HepG2 (cell line): ENCODE results near the gene SECTM1. TPM values are rescaled to one million over a fixed set of nuclear protein-coding genes. Genes with fewer than 3 reads are reported as not detected.

Source experiments
- ATF7-NPFF ChIP-seq: sonication (generic); formaldehyde crosslinking; IDR thresholded peaks from 2 replicates; pipeline ENCODE4 v1.8.1; 2023; ENCODE audit warnings: mild to moderate bottlenecking, low read depth, missing genetic modification reagents, moderate library complexity
- ATM ChIP-seq: fragments of 450-650 bp; IDR thresholded peaks from 2 replicates; pipeline ENCODE4 v1.7.1; 2017; ENCODE audit warnings: mild to moderate bottlenecking, borderline replicate concordance
- BCL3 ChIP-seq: sonication (generic); formaldehyde crosslinking; IDR thresholded peaks from 2 replicates; pipeline ENCODE4 v1.5.1; 2020; ENCODE audit warnings: mild to moderate bottlenecking, missing genetic modification reagents, moderate library complexity
- ELF4 ChIP-seq: sonication (generic); formaldehyde crosslinking; IDR thresholded peaks from 2 replicates; pipeline ENCODE4 v1.5.0; 2020; ENCODE audit warnings: missing genetic modification reagents, mild to moderate bottlenecking, moderate library complexity, borderline replicate concordance
- KDM4B ChIP-seq: sonication (generic); formaldehyde crosslinking; IDR thresholded peaks from 2 replicates; pipeline ENCODE4 v1.4.0; 2020; ENCODE audit warnings: missing genetic modification reagents
- KDM5B ChIP-seq: sonication (generic); formaldehyde crosslinking; IDR thresholded peaks from 2 replicates; pipeline ENCODE4 v1.4.0; 2020; ENCODE audit warnings: missing genetic modification reagents, mild to moderate bottlenecking, borderline replicate concordance
- MIER2 ChIP-seq: IDR thresholded peaks from 2 replicates; pipeline ENCODE4 v1.6.1; 2016; ENCODE audit warnings: missing biosample characterization, missing genetic modification reagents
- NR2C2 ChIP-seq: sonication (generic); formaldehyde crosslinking; IDR thresholded peaks from 2 replicates; pipeline ENCODE4 v1.4.0; 2020; ENCODE audit warnings: missing genetic modification reagents, mild to moderate bottlenecking, moderate library complexity, borderline replicate concordance
- SNRNP70 ChIP-seq: fragments of 200-400 bp; formaldehyde crosslinking; IDR thresholded peaks from 2 replicates; pipeline ENCODE4 v1.6.1; 2017; ENCODE audit warnings: mild to moderate bottlenecking, low read depth, low read length, moderate library complexity
- THAP11 ChIP-seq: IDR thresholded peaks from 2 replicates; pipeline ENCODE4 v1.6.1; 2016; ENCODE audit warnings: missing biosample characterization, missing genetic modification reagents
- THYN1 ChIP-seq: sonication (generic); formaldehyde crosslinking; IDR thresholded peaks from 2 replicates; pipeline ENCODE4 v1.8.1; 2023; ENCODE audit warnings: low read depth, mild to moderate bottlenecking, moderate library complexity, missing genetic modification reagents, borderline replicate concordance
- XRCC5 ChIP-seq: fragments of 200-400 bp; formaldehyde crosslinking; optimal IDR thresholded peaks from 2 replicates; pipeline ENCODE3; 2017; ENCODE audit warnings: mild to moderate bottlenecking, low read length
- ZNF224 ChIP-seq: sonication (generic); formaldehyde crosslinking; IDR thresholded peaks from 2 replicates; pipeline ENCODE4 v1.5.0; 2020; ENCODE audit warnings: mild to moderate bottlenecking, missing genetic modification reagents
- ZNF280B ChIP-seq: sonication (generic); formaldehyde crosslinking; IDR thresholded peaks from 2 replicates; pipeline ENCODE4 v1.5.0; 2020; ENCODE audit warnings: missing genetic modification reagents, mild to moderate bottlenecking, borderline replicate concordance
- ZNF333 ChIP-seq: sonication (generic); formaldehyde crosslinking; IDR thresholded peaks from 2 replicates; pipeline ENCODE4 v1.4.0; 2020; ENCODE audit warnings: mild to moderate bottlenecking, missing genetic modification reagents, borderline replicate concordance
- ZNF598 ChIP-seq: sonication (generic); formaldehyde crosslinking; IDR thresholded peaks from 2 replicates; pipeline ENCODE4 v1.5.1; 2020; ENCODE audit warnings: mild to moderate bottlenecking, missing genetic modification reagents, borderline replicate concordance
- ZNF629 ChIP-seq: sonication (generic); formaldehyde crosslinking; conservative IDR thresholded peaks from 2 replicates; pipeline ENCODE4 v1.5.0; 2020; ENCODE audit warnings: missing genetic modification reagents
- ZNF709 ChIP-seq: sonication (generic); formaldehyde crosslinking; IDR thresholded peaks from 2 replicates; pipeline ENCODE4 v1.5.0; 2020; ENCODE audit warnings: mild to moderate bottlenecking, missing genetic modification reagents
- ZSCAN30 ChIP-seq: sonication (generic); formaldehyde crosslinking; IDR thresholded peaks from 2 replicates; pipeline ENCODE4 v1.5.0; 2020; ENCODE audit warnings: mild to moderate bottlenecking, missing genetic modification reagents
- polyA plus RNA-seq, 8 experiments: library from polyadenylated mRNA; depleted of rRNA in 3 of 8; stranded (reverse) in 7 of 8; unstranded in 1 of 8; fragments of >200 nt; fragmentation: Illumina TruSeq in 4 of 8; extraction: Trizol in 4 of 8; gene quantifications; 2 replicates each; pipeline versions ENCODE4 v1.2.1 to v1.2.3, GENCODE V29; 2011 to 2016; ENCODE audit warnings: low read depth in 4 of 8, missing spikeins in 1 of 8, mixed read lengths in 1 of 8; ENCODE audit not compliant: insufficient read depth in 1 of 8
- total RNA-seq, 5 experiments: library from RNA; depleted of rRNA; stranded (reverse); fragments of >200 nt; fragmentation: Illumina TruSeq; extraction: Trizol; gene quantifications; 2 replicates each; pipeline ENCODE4 v1.2.3, GENCODE V29; 2016; ENCODE audit warnings: low read depth in 1 of 5
- TF ChIP-seq, protein P1 (sequence below): sonication (generic); formaldehyde crosslinking; IDR thresholded peaks from 2 replicates; pipeline ENCODE4 v1.4.0; 2020; ENCODE audit warnings: missing genetic modification reagents
- TF ChIP-seq, protein P2 (sequence below): IDR thresholded peaks from 2 replicates; pipeline ENCODE4 v1.6.1; 2016; ENCODE audit warnings: mild to moderate bottlenecking, missing biosample characterization, missing genetic modification reagents

Gene SECTM1
- total and polyA plus RNA-seq, 2 of the 13 experiments (the other 11 are each of a cell fraction or from before 2014, with no cell fraction given) = 3.5 to 5.3 TPM

- TF ChIP-seq, protein P1, sequence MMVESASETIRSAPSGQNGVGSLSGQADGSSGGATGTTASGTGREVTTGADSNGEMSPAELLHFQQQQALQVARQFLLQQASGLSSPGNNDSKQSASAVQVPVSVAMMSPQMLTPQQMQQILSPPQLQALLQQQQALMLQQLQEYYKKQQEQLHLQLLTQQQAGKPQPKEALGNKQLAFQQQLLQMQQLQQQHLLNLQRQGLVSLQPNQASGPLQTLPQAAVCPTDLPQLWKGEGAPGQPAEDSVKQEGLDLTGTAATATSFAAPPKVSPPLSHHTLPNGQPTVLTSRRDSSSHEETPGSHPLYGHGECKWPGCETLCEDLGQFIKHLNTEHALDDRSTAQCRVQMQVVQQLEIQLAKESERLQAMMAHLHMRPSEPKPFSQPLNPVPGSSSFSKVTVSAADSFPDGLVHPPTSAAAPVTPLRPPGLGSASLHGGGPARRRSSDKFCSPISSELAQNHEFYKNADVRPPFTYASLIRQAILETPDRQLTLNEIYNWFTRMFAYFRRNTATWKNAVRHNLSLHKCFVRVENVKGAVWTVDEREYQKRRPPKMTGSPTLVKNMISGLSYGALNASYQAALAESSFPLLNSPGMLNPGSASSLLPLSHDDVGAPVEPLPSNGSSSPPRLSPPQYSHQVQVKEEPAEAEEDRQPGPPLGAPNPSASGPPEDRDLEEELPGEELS (CRISPR knock-in tag) = no peak
- TF ChIP-seq THAP11 (CRISPR knock-in tag) = no peak; the same call in none of the 2 replicates
- no peak for TF ChIP-seq ZNF709
- no peak for TF ChIP-seq KDM4B
- TF ChIP-seq MIER2 (CRISPR knock-in tag) = peak; percentile 51; the same call in 1 of the 2 replicates
- peak; percentile 44; the same call in 1 of the 2 replicates for TF ChIP-seq BCL3 (CRISPR knock-in tag)
- TF ChIP-seq ATM = no peak
- no peak for TF ChIP-seq ELF4 (CRISPR knock-in tag)
- TF ChIP-seq ATF7-NPFF (CRISPR knock-in tag) = peak; percentile 89; the same call in 1 of the 2 replicates
- TF ChIP-seq THYN1 (CRISPR knock-in tag) = peak; percentile 98
- peak; percentile 64 for TF ChIP-seq ZSCAN30 (CRISPR knock-in tag)
- peak; percentile 92; the same call in 1 of the 2 replicates for TF ChIP-seq ZNF224 (CRISPR knock-in tag)
- TF ChIP-seq SNRNP70 = no peak
- peak; percentile 56 for TF ChIP-seq XRCC5
- TF ChIP-seq, protein P2, sequence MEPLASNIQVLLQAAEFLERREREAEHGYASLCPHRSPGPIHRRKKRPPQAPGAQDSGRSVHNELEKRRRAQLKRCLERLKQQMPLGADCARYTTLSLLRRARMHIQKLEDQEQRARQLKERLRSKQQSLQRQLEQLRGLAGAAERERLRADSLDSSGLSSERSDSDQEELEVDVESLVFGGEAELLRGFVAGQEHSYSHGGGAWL (CRISPR knock-in tag) = peak; percentile 49; the same call in 1 of the 2 replicates
- TF ChIP-seq ZNF333 (CRISPR knock-in tag) = no peak
- peak; percentile 52 for TF ChIP-seq NR2C2 (CRISPR knock-in tag)
- peak; percentile 47; the same call in 1 of the 2 replicates for TF ChIP-seq KDM5B (CRISPR knock-in tag)
- no peak for TF ChIP-seq ZNF629
- TF ChIP-seq ZNF280B (CRISPR knock-in tag) = peak; percentile 61
- TF ChIP-seq ZNF598 (CRISPR knock-in tag) = peak; percentile 84; the same call in 1 of the 2 replicates
These were observed 41.1 kb downstream of the SECTM1 start (continued) for GRCh38 chr17:82292251-82293154.
